H1 (cell line): ENCODE data around the gene TMEM269.

Experiments used
- CEBPB ChIP-seq: IDR thresholded peaks from 2 replicates; pipeline ENCODE4 v1.6.1; 2012; ENCODE audit warnings: low read depth, low read length
- CREB1 ChIP-seq: IDR thresholded peaks from 2 replicates; pipeline ENCODE4 v1.6.1; 2012; ENCODE audit warnings: inconsistent platforms
- CTCF ChIP-seq, 3 experiments: IDR thresholded peaks; 1 replicate in 2 of 3; 2 replicates in 1 of 3; pipeline versions ENCODE4 v1.5.1 to v1.6.1; 2011; ENCODE audit warnings: low read length in 3 of 3, mild to moderate bottlenecking in 3 of 3, inconsistent platforms in 2 of 3, low read depth in 1 of 3, moderate library complexity in 1 of 3; ENCODE audit not compliant: insufficient read depth in 1 of 3; ENCODE audit errors: control extremely low read depth in 1 of 3
- EGR1 ChIP-seq: IDR thresholded peaks from 2 replicates; pipeline ENCODE4 v1.6.1; 2011; ENCODE audit warnings: low read depth, low read length, borderline replicate concordance
- HDAC2 ChIP-seq, 2 experiments: fragments of 300-600 bp in 1 of 2; sonication (generic) in 1 of 2; IDR thresholded peaks; 2 replicates each; pipeline ENCODE4 v1.6.1; 2011 to 2012; ENCODE audit warnings: low read depth in 2 of 2, low read length in 2 of 2, mild to moderate bottlenecking in 2 of 2, moderate library complexity in 2 of 2, borderline replicate concordance in 1 of 2, inconsistent platforms in 1 of 2
- JUND ChIP-seq: IDR thresholded peaks from 2 replicates; pipeline ENCODE4 v1.6.1; 2011; ENCODE audit warnings: mild to moderate bottlenecking, improper control_type of control experiment, low read length
- MAX ChIP-seq: IDR thresholded peaks from 2 replicates; pipeline ENCODE4 v1.6.1; 2012; ENCODE audit warnings: inconsistent platforms
- POLR2A ChIP-seq, 2 experiments: IDR thresholded peaks; 1 replicate in 1 of 2; 2 replicates in 1 of 2; pipeline ENCODE4 v1.6.1; 2011; ENCODE audit warnings: low read depth in 2 of 2, low read length in 2 of 2, mild to moderate bottlenecking in 2 of 2; ENCODE audit errors: control extremely low read depth in 1 of 2
- POLR2AphosphoS5 ChIP-seq: IDR thresholded peaks from 2 replicates; pipeline ENCODE4 v1.6.1; 2011; ENCODE audit warnings: low read depth, low read length
- RBBP5 ChIP-seq: IDR thresholded peaks from 2 replicates; pipeline ENCODE4 v1.7.1; 2012; ENCODE audit warnings: low read depth, mild to moderate bottlenecking, inconsistent platforms, low read length, moderate library complexity, borderline replicate concordance

- TF ChIP-seq POLR2A (IDR thresholded peaks at IDR 0.05; ENCODE audit: control extremely low read depth in 1 of 2, low read depth in 2 of 2, low read length in 2 of 2) (no peak), HDAC2 (IDR thresholded peaks at IDR 0.05; ENCODE audit: borderline replicate concordance in 1 of 2, low read depth in 2 of 2, low read length in 2 of 2) (no peak), POLR2AphosphoS5 (no peak), CTCF (IDR thresholded peaks at IDR 0.05; ENCODE audit: control extremely low read depth in 1 of 3, insufficient read depth in 1 of 3, low read depth in 1 of 3, low read length in 3 of 3) (peak; percentile 81 to 88 (median 86)), RBBP5 (no peak), CEBPB (no peak), EGR1 (no peak), MAX (peak; percentile 51; the same call in 1 of the 2 replicates), CREB1 (no peak), JUND (no peak)
Measured at GRCh38 chr1:42747125-42747524, 37.7 kb upstream of the TMEM269 start.
